CD4-positive, alpha-beta T cell treated with Interleukin-6 at 100 ng/mL for 8 hours (primary cell): ENCODE data around the gene DNMT3A.

Experiments used
- DNase-seq: peaks from one replicate; pipeline ENCODE4 v3.0.0-alpha.2; 2020; ENCODE audit warnings: mixed read lengths, low spot score

The DNMT3A gene

GRCh38 chr2:25202275-25202674, 139.4 kb downstream of the DNMT3A start:
- no peak for DNase-seq

- DNase-seq, result no peak
These were observed 139.9 kb downstream of the DNMT3A start for GRCh38 chr2:25201794-25202193.

- DNase-seq, result no peak
These were observed 140.5 kb downstream of the DNMT3A start for GRCh38 chr2:25201265-25201664.

- DNase-seq, result no peak
These were observed 143.1 kb downstream of the DNMT3A start for GRCh38 chr2:25198576-25198975.

- no peak for DNase-seq
These were observed 143.6 kb downstream of the DNMT3A start for GRCh38 chr2:25198209-25198525.

- DNase-seq, result no peak
These were observed 144.2 kb downstream of the DNMT3A start for GRCh38 chr2:25197336-25198208.

GRCh38 chr2:25194576-25195122, 147.1 kb downstream of the DNMT3A start:
- no peak for DNase-seq

- DNase-seq, result no peak
These were observed 151.2 kb downstream of the DNMT3A start for GRCh38 chr2:25190536-25190935.

GRCh38 chr2:25188405-25188804, 153.3 kb downstream of the DNMT3A start:
- no peak for DNase-seq

GRCh38 chr2:25187729-25188350, 153.9 kb downstream of the DNMT3A start:
- DNase-seq, result no peak

- DNase-seq, result no peak
These were observed 157.5 kb downstream of the DNMT3A start for GRCh38 chr2:25184254-25184653.

GRCh38 chr2:25178976-25179375, 162.7 kb downstream of the DNMT3A start:
- no peak for DNase-seq
